Fibroblast of mammary gland (primary cell): ENCODE results near the gene IL15RA.

Experiments used
- DNase-seq: peaks from one replicate; pipeline ENCODE4 v3.0.0-alpha.2; 2010; ENCODE audit warnings: low read depth
- H3K4me3 ChIP-seq: 2 replicates; pipeline ENCODE4 v1.5.1; 2011; ENCODE audit warnings: low read depth, mild to moderate bottlenecking, low read length, moderate library complexity; ENCODE audit not compliant: control insufficient read depth
- TF ChIP-seq, protein P1 (sequence below): conservative IDR thresholded peaks from 2 replicates; pipeline ENCODE4 v1.5.1; 2011; ENCODE audit warnings: low read depth, low read length, inconsistent platforms; ENCODE audit not compliant: control insufficient read depth, insufficient read depth

Gene IL15RA

DNA sequence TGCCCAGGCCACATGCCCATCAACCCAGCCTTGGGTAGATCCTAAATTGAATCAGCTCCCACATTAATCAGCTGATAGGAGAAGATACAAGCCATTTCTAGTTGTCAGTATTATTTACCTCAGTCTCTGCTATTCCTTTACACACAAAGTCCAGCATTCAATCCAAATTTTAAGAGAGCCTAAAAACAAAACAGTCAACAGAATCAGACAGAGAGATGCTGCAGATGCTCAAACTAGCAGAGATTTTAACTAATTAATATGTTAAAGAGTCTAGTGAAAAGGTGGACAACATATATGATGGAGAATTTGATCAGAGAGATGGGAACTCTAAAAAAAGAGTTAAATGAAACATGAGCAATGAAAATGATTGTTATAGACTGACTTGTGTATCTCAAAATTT, 14.4 kb upstream of the IL15RA start:
- TF ChIP-seq, protein P1, sequence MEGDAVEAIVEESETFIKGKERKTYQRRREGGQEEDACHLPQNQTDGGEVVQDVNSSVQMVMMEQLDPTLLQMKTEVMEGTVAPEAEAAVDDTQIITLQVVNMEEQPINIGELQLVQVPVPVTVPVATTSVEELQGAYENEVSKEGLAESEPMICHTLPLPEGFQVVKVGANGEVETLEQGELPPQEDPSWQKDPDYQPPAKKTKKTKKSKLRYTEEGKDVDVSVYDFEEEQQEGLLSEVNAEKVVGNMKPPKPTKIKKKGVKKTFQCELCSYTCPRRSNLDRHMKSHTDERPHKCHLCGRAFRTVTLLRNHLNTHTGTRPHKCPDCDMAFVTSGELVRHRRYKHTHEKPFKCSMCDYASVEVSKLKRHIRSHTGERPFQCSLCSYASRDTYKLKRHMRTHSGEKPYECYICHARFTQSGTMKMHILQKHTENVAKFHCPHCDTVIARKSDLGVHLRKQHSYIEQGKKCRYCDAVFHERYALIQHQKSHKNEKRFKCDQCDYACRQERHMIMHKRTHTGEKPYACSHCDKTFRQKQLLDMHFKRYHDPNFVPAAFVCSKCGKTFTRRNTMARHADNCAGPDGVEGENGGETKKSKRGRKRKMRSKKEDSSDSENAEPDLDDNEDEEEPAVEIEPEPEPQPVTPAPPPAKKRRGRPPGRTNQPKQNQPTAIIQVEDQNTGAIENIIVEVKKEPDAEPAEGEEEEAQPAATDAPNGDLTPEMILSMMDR: no peak
- DNase-seq: no peak
- H3K4me3 ChIP-seq: no peak overlapping the region

DNA sequence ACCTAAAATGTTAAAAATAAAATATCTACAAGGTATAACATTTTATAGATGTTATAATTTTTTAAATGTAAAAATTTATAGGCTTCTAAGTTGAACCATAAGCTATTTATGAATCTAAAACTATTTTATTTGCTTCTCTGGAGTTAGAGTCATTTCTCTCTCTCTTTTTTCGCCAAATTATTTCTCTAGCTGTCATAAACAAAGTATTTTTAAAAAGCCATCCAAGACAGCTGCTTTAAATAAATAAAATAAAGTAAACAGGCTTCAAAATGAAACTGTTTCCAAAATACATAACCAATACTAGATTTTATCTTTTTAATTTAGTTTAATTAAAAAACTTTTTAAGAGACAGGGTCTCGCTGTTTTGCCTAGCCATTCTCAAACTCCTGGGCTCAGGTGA, 12.4 kb upstream of the IL15RA start:
- no peak for DNase-seq
- TF ChIP-seq, protein P1: no peak
- H3K4me3 ChIP-seq: no peak overlapping the region

DNA sequence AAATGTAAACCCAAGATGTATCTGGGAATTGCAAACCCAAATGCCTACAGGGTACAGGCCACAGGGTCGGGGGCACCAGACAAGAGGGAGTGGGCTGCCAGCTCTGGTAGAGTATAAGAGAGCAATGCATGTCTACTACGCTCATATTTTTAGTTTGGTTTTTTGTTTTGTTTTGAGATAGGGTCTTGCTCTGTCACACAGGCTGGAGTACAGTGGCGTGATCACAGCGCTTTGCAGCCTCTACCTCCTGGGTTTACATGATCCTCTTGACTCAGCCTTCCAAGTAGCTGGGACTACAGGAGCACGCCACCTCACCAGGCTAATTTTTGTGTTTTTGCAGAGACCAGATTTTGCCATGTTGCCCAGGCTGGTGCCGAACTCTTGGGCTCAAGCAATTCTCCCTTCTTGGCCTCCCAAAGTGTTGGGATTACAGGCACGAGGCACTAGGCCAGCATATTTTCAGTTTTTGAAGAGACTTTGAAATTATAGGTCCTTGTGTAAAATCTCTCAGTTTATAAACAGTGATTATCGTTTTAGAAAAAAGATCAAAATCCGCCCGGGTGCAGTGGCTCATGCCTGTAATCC, 11.1 kb upstream of the IL15RA start:
- TF ChIP-seq, protein P1: no peak
- no peak overlapping the region for H3K4me3 ChIP-seq
- DNase-seq: no peak

DNA sequence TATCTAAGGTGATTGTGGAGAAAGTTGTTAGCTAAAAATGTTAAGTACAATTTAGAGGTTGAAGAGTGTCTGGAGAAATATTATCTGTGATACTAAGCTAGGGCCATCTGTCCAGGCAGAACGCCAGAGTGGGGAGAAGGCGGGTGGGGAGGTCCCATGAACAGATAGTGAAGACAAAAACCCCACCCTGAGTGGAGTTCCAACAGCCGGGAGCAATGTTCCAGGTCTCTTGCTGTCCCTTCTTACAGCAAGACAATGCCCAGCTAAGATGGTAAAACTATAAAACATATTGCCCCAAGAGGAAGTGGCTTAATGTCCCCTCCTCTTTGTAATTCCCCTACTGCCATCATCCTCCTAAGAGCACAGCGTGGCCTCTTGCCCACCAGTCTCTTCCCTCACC, 10.4 kb upstream of the IL15RA start:
- DNase-seq: no peak
- no peak overlapping the region for H3K4me3 ChIP-seq
- TF ChIP-seq, protein P1: no peak

DNA sequence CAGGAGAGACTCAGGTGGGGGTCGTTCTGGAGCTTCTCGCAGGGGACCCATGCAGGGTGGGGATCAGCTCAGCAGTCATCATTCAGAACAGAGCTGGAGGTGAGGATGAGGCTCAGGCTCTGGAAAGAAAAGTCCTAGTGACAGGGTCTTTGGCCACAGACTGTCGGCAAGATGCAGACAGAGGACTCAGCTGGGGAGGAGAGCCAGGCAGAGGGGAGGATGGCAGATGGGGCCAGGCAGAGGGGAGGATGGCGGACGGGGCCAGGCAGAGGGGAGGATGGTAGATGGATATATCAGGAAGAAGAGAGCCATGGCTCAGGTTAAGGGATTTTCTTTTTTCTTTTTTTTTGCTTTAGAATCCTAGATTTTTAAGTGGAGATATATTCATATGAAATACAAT, 7.7 kb upstream of the IL15RA start:
- TF ChIP-seq, protein P1: no peak
- no peak for DNase-seq
- H3K4me3 ChIP-seq: no peak overlapping the region

DNA sequence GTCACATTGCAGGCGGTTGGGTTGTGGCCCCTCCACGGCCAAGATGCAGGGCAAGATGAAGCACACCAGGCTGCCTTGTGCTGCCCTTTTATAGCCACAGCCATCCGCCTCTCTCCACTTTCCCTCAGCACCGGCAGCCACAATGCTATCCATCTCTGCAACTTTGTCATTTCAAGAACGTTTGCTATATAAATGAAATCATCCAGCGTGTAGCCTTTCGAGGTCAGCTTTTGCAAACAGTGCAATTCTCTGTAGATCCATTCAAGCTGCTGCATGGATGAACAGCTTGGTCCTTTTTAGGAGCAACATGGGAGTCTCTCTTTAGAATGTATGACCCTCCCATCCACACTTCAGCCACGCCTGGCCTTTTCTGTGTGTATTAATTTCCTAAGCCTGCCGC, 6.4 kb upstream of the IL15RA start:
- TF ChIP-seq, protein P1: no peak
- no peak for DNase-seq
- H3K4me3 ChIP-seq: no peak overlapping the region

DNA sequence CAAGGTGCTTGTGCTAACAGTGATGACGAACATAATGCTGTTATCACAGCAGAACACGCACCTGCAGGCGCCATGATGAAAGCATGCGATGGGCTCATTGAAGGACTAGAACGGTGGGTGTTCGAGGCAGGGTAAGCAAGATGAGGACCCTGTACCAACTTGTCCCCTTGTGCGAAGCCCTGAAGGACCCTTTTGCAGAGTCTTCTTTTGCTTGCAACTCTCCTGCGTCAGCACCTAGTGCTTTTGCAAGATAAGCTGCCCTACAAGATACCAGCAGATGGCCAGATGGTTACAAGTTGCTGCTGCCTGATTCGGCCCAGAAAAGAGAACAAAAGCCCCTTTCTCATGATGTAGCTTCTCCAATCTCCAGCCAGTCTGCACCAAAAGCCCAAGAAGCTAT, 4.2 kb upstream of the IL15RA start:
- H3K4me3 ChIP-seq: no peak overlapping the region
- no peak for DNase-seq
- TF ChIP-seq, protein P1: no peak
